Measurements from ENCODE around the gene KDM1B.
"Not testable (repeated sequence)": the region's sequence is repeated elsewhere in the genome, so short reads cannot be mapped to it uniquely, and the experiment has no call there.

The KDM1B gene

DNA sequence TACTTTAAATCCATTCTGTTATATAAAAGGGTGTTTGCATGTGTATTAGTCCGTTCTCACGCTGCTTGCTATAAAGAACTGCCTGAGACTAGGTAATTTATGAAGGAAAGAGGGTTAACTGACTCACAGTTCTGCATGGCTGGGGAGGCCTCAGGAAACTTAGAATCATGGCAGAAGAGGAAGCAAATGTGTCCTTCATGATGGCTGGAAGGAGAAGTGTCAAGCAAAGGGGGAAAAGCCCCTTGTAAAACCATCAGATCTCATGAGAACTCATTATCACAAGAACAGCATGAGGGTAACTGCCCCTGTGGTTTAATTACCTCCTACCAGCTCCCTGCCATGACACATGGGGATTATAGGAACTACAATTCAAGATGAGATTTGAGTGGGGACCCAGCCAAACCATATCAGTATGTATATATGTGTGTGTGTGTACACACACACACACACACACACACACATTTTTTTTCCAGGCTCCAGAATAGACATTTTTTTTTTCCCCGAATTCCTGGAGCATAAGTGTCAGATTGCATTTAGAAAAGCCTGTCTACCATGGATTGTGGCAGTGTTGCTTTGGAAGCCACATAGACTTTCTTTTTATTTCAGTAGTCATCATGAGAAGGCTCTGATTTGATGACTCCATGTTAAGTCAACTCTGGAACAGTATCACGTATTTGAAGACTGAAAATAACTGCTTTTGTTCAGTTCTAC lies 31.5 kb downstream of the KDM1B start:
- in situ Hi-C loops (cut with MboI; ENCODE audit: low sequenced_read_pairs): no loop called here
- no peak overlapping the region for H3K4me3 ChIP-seq
- no peak for DNase-seq (ENCODE audit: low spot score in 2 of 2)
- no peaks in the 10 kb centered on the region for H3K36me3 ChIP-seq (replicated peaks)
- H3K27me3 ChIP-seq (ENCODE audit: low read depth): no peaks in the 10 kb centered on the region
- H3K4me1 ChIP-seq: no peaks in the 10 kb centered on the region
- no peaks in the 10 kb centered on the region for H3K9me3 ChIP-seq

DNA sequence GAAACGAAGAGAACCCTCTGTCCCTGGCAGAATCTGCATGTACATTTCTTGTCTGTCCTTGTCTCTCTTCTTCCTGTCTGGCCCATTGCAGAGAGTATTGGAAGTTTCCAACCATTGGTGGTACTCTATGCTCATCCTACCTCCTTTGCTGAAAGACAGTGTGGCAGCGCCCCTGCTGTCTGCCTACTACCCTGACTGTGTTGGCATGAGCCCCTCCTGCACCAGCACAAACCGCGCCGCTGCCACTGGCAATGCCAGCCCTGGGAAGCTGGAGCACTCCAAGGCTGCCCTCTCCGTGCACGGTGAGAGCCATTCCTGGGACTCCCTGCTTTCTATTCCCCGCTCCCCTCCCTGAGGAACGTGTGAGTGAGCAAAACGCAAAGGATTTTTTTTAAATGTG lies 32.5 kb downstream of the KDM1B start:
- in situ Hi-C loops (cut with MboI; ENCODE audit: low sequenced_read_pairs): no loop called here
- Histone ChIP-seq H3K4me3 (no peak overlapping the region), H3K27me3 (ENCODE audit: low read depth) (no peaks in the 10 kb centered on the region), H3K36me3 (replicated peaks) (no peaks in the 10 kb centered on the region), H3K9me3 (no peaks in the 10 kb centered on the region), H3K4me1 (no peaks in the 10 kb centered on the region)
- DNase-seq (ENCODE audit: low spot score in 2 of 2): no peak

DNA sequence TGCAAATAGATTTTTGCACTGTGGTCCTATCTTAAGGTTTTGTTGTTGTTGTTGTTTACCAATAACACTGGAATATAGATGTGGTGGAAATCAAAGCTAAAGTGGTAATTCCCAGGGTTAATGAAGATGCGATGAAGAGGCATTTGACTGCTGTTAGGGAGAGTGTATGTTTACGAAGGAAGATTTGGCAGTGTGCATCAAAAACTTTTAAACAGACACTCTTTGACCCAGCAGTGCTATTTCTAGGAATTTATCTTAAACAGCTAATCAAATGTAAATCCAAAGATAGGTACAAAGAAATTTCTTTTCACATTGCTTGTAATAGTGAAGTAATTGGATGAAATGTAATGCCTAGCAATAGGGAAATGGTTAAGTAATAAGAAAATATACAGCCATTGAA lies 34.0 kb downstream of the KDM1B start:
- H3K4me1 ChIP-seq: no peaks in the 10 kb centered on the region
- no peak overlapping the region for H3K4me3 ChIP-seq
- in situ Hi-C loops (cut with MboI; ENCODE audit: low sequenced_read_pairs): no loop called here
- no peaks in the 10 kb centered on the region for H3K9me3 ChIP-seq
- H3K36me3 ChIP-seq (replicated peaks): no peaks in the 10 kb centered on the region
- DNase-seq (ENCODE audit: low spot score in 2 of 2): no peak
- H3K27me3 ChIP-seq (ENCODE audit: low read depth): no peaks in the 10 kb centered on the region

DNA sequence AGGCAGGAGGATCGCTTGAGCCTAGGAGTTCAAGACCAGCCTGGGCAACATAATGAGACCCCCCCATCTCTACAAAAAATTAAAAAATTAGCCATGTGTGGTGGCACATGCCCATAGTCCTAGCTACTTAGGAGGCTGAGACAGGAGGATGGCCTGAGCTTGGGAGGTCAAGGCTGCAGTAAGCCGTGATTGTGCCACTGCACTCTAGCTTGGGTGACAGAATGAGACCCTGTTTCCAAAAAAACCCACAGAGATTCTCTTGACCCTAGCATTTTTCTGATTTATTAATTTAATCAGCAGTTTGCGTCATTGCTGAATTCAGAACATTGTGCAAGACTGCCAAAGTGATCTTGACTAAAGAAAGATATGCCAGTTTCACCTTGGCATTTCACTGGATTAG lies 36.8 kb downstream of the KDM1B start:
- Histone ChIP-seq H3K9me3 (no peaks in the 10 kb centered on the region), H3K4me3 (no peak overlapping the region), H3K27me3 (ENCODE audit: low read depth) (no peaks in the 10 kb centered on the region), H3K36me3 (replicated peaks) (0 out of 2 replicates have a peak, but pooled peaks cover 2% of the 10 kb centered on the region), H3K4me1 (no peaks in the 10 kb centered on the region)
- no peak for DNase-seq (ENCODE audit: low spot score in 2 of 2)
- in situ Hi-C loops (cut with MboI; ENCODE audit: low sequenced_read_pairs): no loop called here

DNA sequence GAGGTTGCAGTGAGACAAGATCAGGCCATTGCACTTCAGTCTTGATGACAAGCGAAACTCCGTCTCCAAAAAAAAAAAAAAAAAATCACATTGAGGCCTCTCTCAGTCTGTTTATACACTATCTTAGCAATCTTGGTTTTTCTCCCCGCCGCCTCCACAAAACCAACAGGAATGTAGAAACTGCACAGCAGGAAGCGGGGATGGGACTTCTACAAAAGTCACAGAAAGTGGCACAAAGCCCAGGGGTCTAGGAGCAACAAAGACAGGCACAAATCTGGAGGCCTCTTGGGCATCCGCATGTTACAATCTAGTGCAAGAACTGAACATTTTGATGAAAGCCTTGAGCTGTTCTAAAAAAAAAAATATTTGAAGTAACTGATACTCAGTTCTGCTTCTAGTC lies 48.6 kb downstream of the KDM1B start:
- Histone ChIP-seq H3K36me3 (replicated peaks) (peaks cover 6% of the 10 kb centered on the region), H3K4me1 (peaks cover 7% of the 10 kb centered on the region), H3K9me3 (no peaks in the 10 kb centered on the region; the same call in 1 of the 2 replicates), H3K4me3 (no peak overlapping the region), H3K27me3 (ENCODE audit: low read depth) (no peaks in the 10 kb centered on the region)
- in situ Hi-C loops (cut with MboI; ENCODE audit: low sequenced_read_pairs): no loop called here
- DNase-seq (ENCODE audit: low spot score in 2 of 2): no peak

DNA sequence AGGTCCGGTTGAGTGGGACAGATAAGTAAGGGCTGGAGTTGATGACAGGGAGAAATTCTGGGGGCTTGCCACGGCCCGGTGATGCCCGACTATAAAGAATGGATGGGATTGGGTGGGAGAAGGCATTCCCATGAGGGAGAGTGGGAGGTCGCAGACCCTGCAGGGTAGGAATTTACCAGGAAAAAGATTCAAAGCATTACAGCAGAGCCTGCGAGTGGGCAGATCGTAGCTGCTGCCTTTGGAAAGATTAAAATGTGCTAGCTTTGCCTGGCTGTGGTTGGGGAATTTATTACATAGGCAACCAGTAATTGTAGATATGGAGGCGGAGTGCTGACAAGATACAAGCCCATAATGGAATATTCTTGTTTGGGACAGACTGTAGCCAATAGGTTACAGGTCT lies 49.5 kb downstream of the KDM1B start:
- no peaks in the 10 kb centered on the region for H3K27me3 ChIP-seq (ENCODE audit: low read depth)
- DNase-seq (ENCODE audit: low spot score in 2 of 2): no peak
- H3K9me3 ChIP-seq: no peaks in the 10 kb centered on the region; the same call in 1 of the 2 replicates
- in situ Hi-C loops (cut with MboI; ENCODE audit: low sequenced_read_pairs): no loop called here
- peaks cover 6% of the 10 kb centered on the region for H3K36me3 ChIP-seq (replicated peaks)
- H3K4me1 ChIP-seq: peaks cover 7% of the 10 kb centered on the region
- H3K4me3 ChIP-seq: no peak overlapping the region

DNA sequence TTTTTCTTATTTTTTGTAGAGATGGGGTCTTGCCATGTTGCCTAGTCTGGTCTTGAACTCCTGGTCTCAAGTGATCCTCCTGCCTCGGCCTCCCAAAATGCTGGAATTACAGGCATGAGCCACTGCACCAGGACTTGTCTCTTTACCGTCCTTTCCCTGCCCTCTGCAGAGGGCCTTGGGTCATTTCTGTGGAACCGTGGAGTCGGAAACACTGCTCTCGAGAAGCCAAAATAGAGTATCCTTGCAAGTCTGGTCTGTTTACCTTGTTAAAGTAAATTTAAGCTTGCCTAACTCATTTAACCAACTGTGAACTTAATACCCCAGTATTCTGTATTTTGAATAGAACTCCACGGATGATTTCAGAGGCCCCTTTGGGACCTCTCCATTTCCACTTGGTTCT lies 51.4 kb downstream of the KDM1B start:
- Histone ChIP-seq H3K27me3 (ENCODE audit: low read depth) (no peaks in the 10 kb centered on the region), H3K9me3 (no peaks in the 10 kb centered on the region; the same call in 1 of the 2 replicates), H3K4me1 (peaks cover 7% of the 10 kb centered on the region), H3K4me3 (no peak overlapping the region), H3K36me3 (replicated peaks) (peaks cover 4% of the 10 kb centered on the region)
- in situ Hi-C loops (cut with MboI; ENCODE audit: low sequenced_read_pairs): no loop called here
- DNase-seq (ENCODE audit: low spot score in 2 of 2): no peak

DNA sequence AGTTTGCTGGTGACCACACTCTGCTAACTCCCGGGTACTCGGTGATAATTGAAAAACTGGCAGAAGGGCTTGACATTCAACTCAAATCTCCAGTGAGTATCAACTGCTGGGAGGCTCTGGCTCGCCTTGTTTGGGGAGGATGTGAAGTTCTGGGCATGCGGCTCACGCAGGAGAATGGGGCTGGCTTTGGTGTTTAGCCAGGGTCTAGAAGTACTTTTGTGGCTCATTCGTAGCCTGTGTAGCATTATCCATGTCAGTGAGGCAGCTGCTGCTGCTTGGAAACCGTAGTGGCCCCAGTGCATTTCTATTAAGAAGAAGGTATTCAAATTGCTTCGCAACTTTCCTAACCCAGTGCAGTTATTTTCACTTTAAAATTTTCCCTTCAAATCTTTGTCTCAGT lies 52.2 kb downstream of the KDM1B start:
- peaks cover 7% of the 10 kb centered on the region for H3K4me1 ChIP-seq
- H3K27me3 ChIP-seq (ENCODE audit: low read depth): no peaks in the 10 kb centered on the region
- no peak overlapping the region for H3K4me3 ChIP-seq
- DNase-seq (ENCODE audit: low spot score in 2 of 2): no peak
- H3K9me3 ChIP-seq: no peaks in the 10 kb centered on the region
- no peaks in the 10 kb centered on the region for H3K36me3 ChIP-seq (replicated peaks)
- in situ Hi-C loops (cut with MboI; ENCODE audit: low sequenced_read_pairs): no loop called here

DNA sequence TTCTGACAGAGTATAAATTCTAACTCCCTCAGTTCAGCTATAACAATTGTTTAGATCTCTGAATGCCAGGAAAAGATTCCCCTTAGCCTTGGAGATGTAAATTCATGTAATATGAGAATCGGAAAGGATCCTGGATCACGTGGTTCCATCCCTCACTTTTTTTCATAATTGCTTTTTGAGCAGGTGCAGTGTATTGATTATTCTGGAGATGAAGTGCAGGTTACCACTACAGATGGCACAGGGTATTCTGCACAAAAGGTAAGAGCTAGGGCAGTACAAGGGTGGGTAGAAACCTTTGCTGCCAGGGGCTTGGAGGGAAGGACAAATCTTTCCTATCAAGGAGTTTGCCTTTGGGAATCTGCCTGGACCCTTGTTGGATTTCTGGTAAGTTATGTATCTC lies 52.7 kb downstream of the KDM1B start:
- no peak overlapping the region for H3K4me3 ChIP-seq
- in situ Hi-C loops (cut with MboI; ENCODE audit: low sequenced_read_pairs): no loop called here
- H3K27me3 ChIP-seq (ENCODE audit: low read depth): no peaks in the 10 kb centered on the region
- no peaks in the 10 kb centered on the region for H3K36me3 ChIP-seq (replicated peaks)
- H3K4me1 ChIP-seq: peaks cover 7% of the 10 kb centered on the region
- DNase-seq (ENCODE audit: low spot score in 2 of 2): no peak
- no peaks in the 10 kb centered on the region for H3K9me3 ChIP-seq

DNA sequence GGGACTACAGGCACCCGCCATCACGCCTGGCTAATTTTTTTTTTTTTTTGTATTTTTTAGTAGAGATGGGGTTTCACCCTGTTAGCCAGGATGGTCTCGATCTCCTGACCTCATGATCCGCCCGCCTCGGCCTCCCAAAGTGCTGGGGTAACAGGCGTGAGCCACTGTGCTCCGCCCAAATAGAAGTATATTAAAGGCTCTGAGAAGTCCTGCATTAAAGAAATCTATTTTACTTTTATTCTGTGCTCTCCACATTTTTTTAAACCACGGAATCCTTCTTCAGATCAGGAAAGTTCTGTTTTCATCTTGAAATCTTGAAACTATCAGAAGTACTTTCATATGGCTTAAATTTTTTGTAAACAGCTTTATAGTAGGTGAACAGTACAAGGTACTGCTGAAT lies 53.6 kb downstream of the KDM1B start:
- H3K9me3 ChIP-seq; DNase-seq (ENCODE audit: low spot score in 2 of 2); H3K36me3 ChIP-seq (replicated peaks); H3K27me3 ChIP-seq (ENCODE audit: low read depth); in situ Hi-C loops (cut with MboI; ENCODE audit: low sequenced_read_pairs); H3K4me3 ChIP-seq; H3K4me1 ChIP-seq: not testable (repeated sequence)

DNA sequence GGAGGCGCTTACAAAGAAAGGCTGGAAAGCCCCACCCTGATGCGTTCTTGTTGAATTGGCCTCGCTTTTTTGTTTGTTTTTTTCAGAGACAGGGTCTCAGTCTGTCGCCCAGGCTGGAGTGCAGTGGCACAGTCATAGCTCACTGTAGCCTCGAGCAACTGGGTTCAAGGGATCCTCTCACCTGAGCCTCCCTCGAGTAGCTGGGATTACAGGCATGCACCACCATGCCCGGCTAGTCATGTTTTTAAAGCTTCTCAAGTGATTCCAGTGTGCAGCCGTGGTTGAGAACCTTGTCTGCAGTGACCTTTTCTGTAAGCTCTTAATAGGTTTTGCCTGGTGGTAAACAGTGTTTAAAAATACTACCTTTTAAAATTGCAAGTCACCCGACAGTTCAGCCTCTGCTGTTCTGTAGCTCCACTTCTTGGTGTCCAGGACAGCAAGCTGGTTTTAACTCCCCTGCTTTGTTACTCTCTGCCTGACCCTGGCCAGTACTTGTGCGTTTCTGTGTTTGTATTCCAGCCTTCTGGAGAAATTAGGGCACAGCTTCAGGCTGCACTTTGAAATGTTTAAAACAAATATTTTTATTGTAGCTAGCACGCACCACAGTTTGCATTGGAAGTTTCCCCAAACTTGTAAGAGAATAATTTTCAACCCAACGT lies 54.4 kb downstream of the KDM1B start:
- no peak overlapping the region for H3K4me3 ChIP-seq
- no peak for DNase-seq (ENCODE audit: low spot score in 2 of 2)
- in situ Hi-C loops (cut with MboI; ENCODE audit: low sequenced_read_pairs): no loop called here

DNA sequence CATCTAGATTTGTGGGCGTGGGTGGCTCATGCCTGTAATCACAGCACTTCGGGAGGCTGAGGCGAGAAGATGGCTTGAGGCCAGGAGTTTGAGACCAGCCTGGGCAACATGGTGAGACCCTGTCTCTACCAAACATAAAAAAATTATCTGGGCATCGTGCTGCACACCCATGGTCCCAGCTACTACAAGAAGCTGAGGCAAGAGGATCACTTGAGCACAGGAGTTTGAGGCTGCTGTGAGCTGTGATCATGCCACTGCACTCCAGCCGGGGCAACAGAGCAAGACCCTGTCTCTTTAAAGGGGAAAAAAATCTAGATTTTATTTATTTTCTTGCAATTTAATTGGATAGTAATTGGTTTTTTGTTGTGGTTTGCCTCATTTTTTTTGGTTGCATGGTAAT lies 55.5 kb downstream of the KDM1B start:
- H3K4me3 ChIP-seq: no peak overlapping the region
- no peaks in the 10 kb centered on the region for H3K9me3 ChIP-seq
- peaks cover 7% of the 10 kb centered on the region for H3K4me1 ChIP-seq
- in situ Hi-C loops (cut with MboI; ENCODE audit: low sequenced_read_pairs): no loop called here
- no peak for DNase-seq (ENCODE audit: low spot score in 2 of 2)
- H3K36me3 ChIP-seq (replicated peaks): 0 out of 2 replicates have a peak, but pooled peaks cover under 1% of the 10 kb centered on the region
- H3K27me3 ChIP-seq (ENCODE audit: low read depth): no peaks in the 10 kb centered on the region

More for the DNA sequence above, 54.4 kb downstream of the KDM1B start:
- Histone ChIP-seq H3K27me3 (ENCODE audit: low read depth) (no peaks in the 10 kb centered on the region), H3K9me3 (no peaks in the 10 kb centered on the region), H3K4me1 (peaks cover 7% of the 10 kb centered on the region), H3K36me3 (replicated peaks) (no peaks in the 10 kb centered on the region)

DNA sequence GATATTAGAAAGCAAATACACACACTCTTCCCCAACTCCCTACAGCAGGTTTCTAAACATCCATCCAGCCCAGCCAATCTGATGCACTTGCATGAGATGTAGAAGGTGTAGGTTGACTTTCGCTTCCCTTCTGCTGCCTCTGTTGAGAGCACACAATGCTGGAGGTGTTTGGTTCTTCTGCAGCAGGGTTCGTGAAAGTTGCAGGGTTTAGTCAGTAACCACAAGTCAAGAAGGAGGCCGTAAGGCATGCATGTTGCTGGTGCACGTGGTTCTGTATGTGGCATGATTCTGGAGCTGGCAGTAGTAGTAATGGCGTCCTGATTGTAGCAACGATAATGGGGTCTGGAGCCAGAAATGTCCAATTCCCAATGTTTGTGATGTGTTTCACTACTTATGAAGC lies 56.1 kb downstream of the KDM1B start:
- DNase-seq (ENCODE audit: low spot score in 2 of 2): no peak

DNA sequence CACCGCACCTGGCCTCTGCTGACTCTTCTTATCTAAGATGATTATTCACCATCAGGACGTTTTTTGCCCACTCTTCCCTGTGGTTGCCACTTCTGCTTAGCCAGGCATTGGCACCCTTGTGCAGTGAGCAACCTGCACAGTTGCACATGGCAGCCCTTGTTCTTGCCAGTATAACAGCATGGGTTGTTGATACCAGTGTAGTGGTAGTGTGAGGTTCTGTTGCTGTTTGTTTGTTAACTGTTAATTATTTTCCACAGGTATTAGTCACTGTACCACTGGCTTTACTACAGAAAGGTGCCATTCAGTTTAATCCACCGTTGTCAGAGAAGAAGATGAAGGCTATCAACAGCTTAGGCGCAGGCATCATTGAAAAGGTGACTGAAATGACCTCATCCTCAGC lies 57.0 kb downstream of the KDM1B start:
- peaks cover 7% of the 10 kb centered on the region for H3K4me1 ChIP-seq
- H3K9me3 ChIP-seq: no peaks in the 10 kb centered on the region
- no peak for DNase-seq (ENCODE audit: low spot score in 2 of 2)
- in situ Hi-C loops (cut with MboI; ENCODE audit: low sequenced_read_pairs): no loop called here
- H3K27me3 ChIP-seq (ENCODE audit: low read depth): no peaks in the 10 kb centered on the region
- 0 out of 2 replicates have a peak, but pooled peaks cover 3% of the 10 kb centered on the region for H3K36me3 ChIP-seq (replicated peaks)
- H3K4me3 ChIP-seq: no peak overlapping the region

More for the DNA sequence above, 56.1 kb downstream of the KDM1B start:
- H3K4me3 ChIP-seq: no peak overlapping the region
- no peaks in the 10 kb centered on the region for H3K9me3 ChIP-seq
- 0 out of 2 replicates have a peak, but pooled peaks cover 3% of the 10 kb centered on the region for H3K36me3 ChIP-seq (replicated peaks)
- peaks cover 7% of the 10 kb centered on the region for H3K4me1 ChIP-seq
- H3K27me3 ChIP-seq (ENCODE audit: low read depth): no peaks in the 10 kb centered on the region
- in situ Hi-C loops (cut with MboI; ENCODE audit: low sequenced_read_pairs): no loop called here
